Fibroblast of the conjunctiva (primary cell): Measurements from ENCODE around the gene FTO.

Experiments used
- DNase-seq: peaks from one replicate; pipeline ENCODE4 v3.0.0-alpha.2; 2010; ENCODE audit warnings: low read depth

Gene FTO

GRCh38 chr16:54126907-54127306, 423.0 kb downstream of the FTO start:
- DNase-seq, result no peak

GRCh38 chr16:54128629-54129234, 424.8 kb downstream of the FTO start:
- no peak for DNase-seq

GRCh38 chr16:54129810-54130209, 425.9 kb downstream of the FTO start:
- no peak for DNase-seq

- no peak for DNase-seq
Observed at GRCh38 chr16:54135361-54136275, 431.7 kb downstream of the FTO start.

GRCh38 chr16:54136276-54136625, 432.3 kb downstream of the FTO start:
- DNase-seq, result no peak

- no peak for DNase-seq
Observed at GRCh38 chr16:54140057-54140787, 436.3 kb downstream of the FTO start.

GRCh38 chr16:54140788-54141136, 436.8 kb downstream of the FTO start:
- DNase-seq, result no peak

- no peak for DNase-seq
Observed at GRCh38 chr16:54142787-54143186, 438.8 kb downstream of the FTO start.

- no peak for DNase-seq
Observed at GRCh38 chr16:54143410-54143809, 439.5 kb downstream of the FTO start.

- no peak for DNase-seq
Observed at GRCh38 chr16:54143934-54144571, 440.1 kb downstream of the FTO start.

- DNase-seq, result no peak
Observed at GRCh38 chr16:54144572-54144947, 440.6 kb downstream of the FTO start.

GRCh38 chr16:54145881-54146280, 441.9 kb downstream of the FTO start:
- DNase-seq, result no peak

- DNase-seq, result no peak
Observed at GRCh38 chr16:54148974-54149373, 445.0 kb downstream of the FTO start.

- DNase-seq, result no peak
Observed at GRCh38 chr16:54150861-54151260, 446.9 kb downstream of the FTO start.

GRCh38 chr16:54152362-54153239, 448.6 kb downstream of the FTO start:
- DNase-seq, result no peak

- DNase-seq, result no peak
Observed at GRCh38 chr16:54153240-54153934, 449.4 kb downstream of the FTO start.

GRCh38 chr16:54156349-54156748, 452.4 kb downstream of the FTO start:
- DNase-seq, result no peak

- no peak for DNase-seq
Observed at GRCh38 chr16:54158986-54159385, 455.0 kb downstream of the FTO start.

GRCh38 chr16:54159490-54160080, 455.6 kb downstream of the FTO start:
- no peak for DNase-seq

- no peak for DNase-seq
Observed at GRCh38 chr16:54160252-54160860, 456.4 kb downstream of the FTO start.
